HPDE6-E6E7 (cell line): ENCODE data around the gene C14orf132.
"Not testable (repeated sequence)": the region's sequence is repeated elsewhere in the genome, so short reads cannot be mapped to it uniquely, and the experiment has no call there.

Experiments
- DNase-seq: peaks from one replicate; pipeline ENCODE4 v3.0.0; 2011; ENCODE audit warnings: missing footprints; ENCODE audit errors: extremely low spot score

C14orf132 gene

GRCh38 chr14:96038920-96039632, at the start of gene C14orf132:
TSS of gene C14orf132 (plus strand) at chr14:96039362. CDS start at chr14:96039501, 139 bp downstream.
- peak; percentile 42 for DNase-seq

- peak; percentile 21 for DNase-seq
Measured at GRCh38 chr14:95993768-95994592, 45.2 kb upstream of the C14orf132 start.

DNA sequence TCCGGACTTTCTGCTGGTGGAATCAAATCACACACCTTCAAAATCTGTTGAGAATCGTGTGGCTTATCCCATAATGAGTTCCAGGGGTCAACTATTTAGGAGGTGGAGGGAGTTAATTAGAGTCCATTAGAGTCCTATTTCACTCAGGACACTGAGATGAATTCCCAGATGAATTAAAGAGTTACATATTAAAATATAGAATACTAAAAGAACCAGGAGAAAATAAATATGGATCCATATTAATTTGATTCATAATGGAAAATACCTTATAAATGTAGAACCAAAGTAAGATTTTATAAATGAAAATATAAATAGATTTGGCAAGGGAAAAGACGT, 44.6 kb upstream of the C14orf132 start:
- no peak for DNase-seq

- DNase-seq, result no peak
Measured at GRCh38 chr14:95998656-95999055, 40.5 kb upstream of the C14orf132 start.

DNA sequence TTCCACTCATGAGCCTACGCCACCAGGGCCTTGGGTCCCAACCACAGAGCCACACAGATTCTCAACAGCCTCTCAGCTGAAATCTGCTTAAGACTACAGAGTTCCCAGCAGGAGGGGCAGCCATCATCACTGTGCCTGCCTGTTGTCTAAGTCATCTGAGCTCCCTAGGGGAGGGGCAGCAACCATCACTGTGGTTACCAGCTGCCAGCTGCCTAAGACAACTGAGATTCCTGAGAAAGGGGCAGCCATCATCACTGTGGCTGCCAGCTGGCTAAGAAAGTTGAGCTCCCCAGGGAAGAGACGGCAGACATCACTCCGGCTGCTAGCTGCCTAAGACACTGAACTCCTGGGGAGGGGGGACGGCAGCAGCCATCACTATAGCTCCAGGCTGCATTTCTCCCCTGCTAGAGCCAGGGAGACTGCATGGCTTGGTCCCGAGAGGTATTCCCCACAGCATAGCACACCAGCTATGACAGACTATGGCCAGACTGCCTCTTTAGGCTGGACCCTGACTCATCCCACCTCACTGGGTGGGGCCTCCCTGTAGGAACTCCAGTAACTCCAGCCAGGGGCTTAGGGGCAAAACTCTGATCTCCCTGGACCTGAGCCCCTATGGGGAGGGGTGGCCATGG, 37.2 kb upstream of the C14orf132 start:
- DNase-seq, result no peak

GRCh38 chr14:96002498-96002884, 36.7 kb upstream of the C14orf132 start:
- no peak for DNase-seq

- no peak for DNase-seq
Measured at GRCh38 chr14:96011131-96011530, 28.0 kb upstream of the C14orf132 start.

DNA sequence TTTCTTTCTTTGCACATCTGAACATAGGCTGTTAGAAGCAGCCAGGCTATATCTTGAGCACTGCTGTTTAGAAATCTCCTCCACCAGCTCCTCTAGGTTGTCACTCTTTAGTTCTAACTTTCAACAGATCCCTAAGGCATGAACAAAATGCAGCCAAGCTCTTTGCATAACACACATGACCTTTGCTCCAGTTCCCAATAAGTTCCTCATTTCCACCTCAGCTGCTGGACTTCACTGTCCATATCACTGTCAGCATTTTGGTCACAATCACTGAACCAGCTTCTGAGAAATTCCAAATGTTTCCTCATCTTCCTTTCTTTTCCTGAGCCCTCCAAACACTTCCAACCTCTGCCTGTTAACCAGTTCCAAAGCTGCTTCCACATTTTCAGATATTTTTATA, 27.6 kb upstream of the C14orf132 start:
- DNase-seq, result no peak

- not testable (repeated sequence) for DNase-seq
Measured at GRCh38 chr14:96012757-96013156, 26.4 kb upstream of the C14orf132 start.

- DNase-seq, result no peak
Measured at GRCh38 chr14:96014176-96014575, 25.0 kb upstream of the C14orf132 start.

DNA sequence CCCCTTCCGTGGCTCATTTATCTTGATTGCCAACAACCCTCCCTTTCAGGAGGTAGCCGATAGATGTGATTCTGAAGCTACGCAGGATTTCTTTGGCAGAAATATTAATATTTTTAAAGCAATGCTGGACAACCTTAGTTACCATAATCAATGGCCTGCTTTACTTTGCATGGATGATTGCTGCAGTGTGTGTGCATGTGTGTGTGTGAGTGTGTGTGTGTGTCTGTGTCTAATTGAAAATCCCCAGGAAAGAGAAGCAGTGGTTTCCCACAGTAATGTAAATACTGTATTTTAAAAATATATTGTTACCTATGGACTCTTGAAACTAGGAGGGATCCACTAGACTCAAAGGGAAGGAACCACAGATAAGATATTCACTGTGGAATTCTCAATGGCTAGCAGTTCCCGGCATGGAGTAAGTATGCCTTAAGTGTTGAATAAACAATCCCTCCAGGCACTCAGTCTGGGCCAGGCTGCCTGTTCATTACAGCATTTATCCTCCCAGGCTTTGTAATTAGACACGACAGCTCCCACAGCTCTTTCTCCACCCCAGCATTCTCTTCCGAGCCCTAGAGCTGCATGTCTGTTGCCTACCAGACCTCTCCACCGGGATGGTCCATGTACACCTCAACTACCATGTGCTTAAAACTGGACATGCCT, 22.5 kb upstream of the C14orf132 start:
- no peak for DNase-seq

GRCh38 chr14:96017882-96018281, 21.3 kb upstream of the C14orf132 start:
- no peak for DNase-seq

GRCh38 chr14:96027431-96028355, 11.5 kb upstream of the C14orf132 start:
- DNase-seq, result no peak

DNA sequence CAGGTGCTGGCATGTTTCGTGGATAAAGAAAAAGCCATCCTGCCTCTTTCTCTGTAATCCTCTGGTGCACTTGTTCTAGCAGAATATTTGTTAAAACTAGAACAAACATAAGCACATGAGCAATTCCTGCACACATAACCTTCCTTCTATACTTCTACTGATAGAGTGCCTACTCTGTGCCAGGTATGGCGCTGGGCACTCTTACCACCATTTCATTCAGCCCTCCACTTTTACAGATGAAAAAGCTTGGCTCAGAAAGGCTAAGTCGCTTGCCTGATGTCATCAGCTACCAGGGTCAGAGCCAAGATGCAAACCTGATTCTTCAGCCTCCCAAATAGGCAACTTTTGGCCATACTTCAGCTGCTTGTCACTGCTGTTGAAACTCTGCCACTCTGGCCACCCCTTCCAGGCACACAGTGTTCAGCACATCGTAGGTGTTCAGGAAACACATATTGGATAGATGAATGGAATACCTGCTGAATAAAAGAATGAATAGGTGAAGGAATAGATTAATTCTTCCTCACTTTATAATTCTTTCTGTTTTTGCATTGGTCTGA, 10.0 kb upstream of the C14orf132 start:
- no peak for DNase-seq

DNA sequence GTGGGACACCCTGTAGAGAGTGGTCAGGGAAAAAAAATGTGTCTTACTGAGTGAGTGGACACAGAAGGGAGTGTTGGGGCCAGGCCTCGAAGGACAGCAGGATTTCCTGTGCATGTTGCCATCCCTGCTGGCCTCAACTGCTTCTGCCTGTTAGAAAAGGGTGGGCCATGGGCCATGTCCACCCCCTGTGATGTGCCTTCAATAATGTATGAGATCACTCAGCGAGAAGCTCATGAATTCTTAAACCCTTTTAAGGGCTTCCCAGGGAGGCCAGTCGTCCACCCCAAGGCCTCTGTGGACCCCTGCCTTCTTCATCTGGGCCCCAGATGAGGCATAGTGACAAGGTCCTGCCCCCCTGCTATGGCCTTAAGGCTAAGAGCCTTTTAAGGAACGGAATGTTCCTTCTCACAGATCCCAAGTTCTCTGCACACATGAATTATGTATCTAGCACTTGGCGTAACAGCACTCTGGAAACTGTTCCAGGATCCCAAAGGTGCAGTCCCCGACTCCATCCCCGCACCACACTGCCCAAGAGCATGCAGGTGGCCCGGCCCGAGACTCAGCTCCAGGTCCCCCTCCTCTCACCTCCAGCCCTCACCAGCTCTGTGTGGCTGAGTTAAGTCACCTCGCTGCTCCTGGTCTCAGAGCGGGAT, 8.9 kb upstream of the C14orf132 start:
- DNase-seq, result no peak

DNA sequence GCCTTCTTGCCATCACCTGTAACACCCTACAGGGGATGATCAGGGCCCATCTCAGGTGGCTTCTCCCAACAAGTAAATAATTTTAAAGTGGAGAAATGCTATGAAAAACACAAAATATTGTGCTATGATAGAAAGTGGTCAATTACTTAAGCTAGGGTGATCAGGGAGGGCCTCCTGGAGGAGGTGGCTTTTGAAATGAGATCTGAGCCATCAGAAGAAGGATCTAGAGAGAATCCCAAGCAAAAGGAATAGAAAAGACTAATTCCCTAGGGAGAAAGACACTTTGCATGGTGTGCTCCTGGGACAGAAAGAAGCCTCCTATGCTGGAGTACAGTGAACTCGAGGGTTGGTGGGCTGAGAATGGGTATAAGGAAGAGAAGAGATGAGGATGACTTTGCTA, 7.5 kb upstream of the C14orf132 start:
- DNase-seq, result no peak

DNA sequence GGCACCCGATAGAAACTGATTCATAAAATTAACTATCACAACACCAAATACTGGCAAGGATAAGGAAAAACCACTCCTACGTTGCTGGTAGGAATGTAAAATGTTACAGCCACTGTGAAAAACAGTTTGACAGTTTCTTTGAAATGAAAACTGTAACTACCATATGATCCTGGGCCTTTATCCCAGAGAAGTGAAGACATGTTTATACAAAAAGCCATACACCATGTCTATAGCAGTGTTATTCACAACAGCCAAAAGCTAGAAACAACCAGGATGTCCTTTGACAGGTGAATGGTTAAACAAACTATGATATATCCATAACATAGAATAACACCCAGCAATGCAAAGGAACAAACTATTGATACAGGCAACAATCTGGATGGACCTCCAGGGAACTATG, 3.7 kb upstream of the C14orf132 start:
- no peak for DNase-seq

GRCh38 chr14:96037891-96038557, 1.1 kb upstream of the C14orf132 start:
- no peak for DNase-seq

GRCh38 chr14:96038558-96038919, 623 bp upstream of the C14orf132 start:
- DNase-seq, result no peak
